Astrocyte (in vitro differentiated cells and primary cell): Measurements from ENCODE around the gene ROR1. TPM values are rescaled to one million over a fixed set of nuclear protein-coding genes. Genes with fewer than 3 reads are reported as not detected.

Experiments used
- DNase-seq: peaks from one replicate; pipeline ENCODE4 v3.0.0-alpha.2; 2010; ENCODE audit warnings: low read depth
- FAIRE-seq: peaks from 2 replicates; lab custom pipeline; 2011; peaks lifted over from hg19 to GRCh38; lab: Jason Lieb, UNC
- H2AFZ ChIP-seq: 2 replicates; pipeline ENCODE4 v1.6.0; 2012; ENCODE audit warnings: low read depth, low read length, inconsistent platforms
- H3K27ac ChIP-seq: 2 replicates; pipeline ENCODE4 v1.5.1; 2011; ENCODE audit warnings: low read depth, low read length, inconsistent platforms
- H3K27me3 ChIP-seq: 2 replicates; pipeline ENCODE4 v1.6.0; 2011; ENCODE audit warnings: low read length, inconsistent platforms; ENCODE audit not compliant: insufficient read depth
- H3K36me3 ChIP-seq: 2 replicates; pipeline ENCODE4 v1.5.1; 2011; ENCODE audit warnings: low read length, inconsistent platforms; ENCODE audit not compliant: insufficient read depth
- H3K4me1 ChIP-seq: 2 replicates; pipeline ENCODE4 v1.5.1; 2011; ENCODE audit warnings: low read length, inconsistent platforms; ENCODE audit not compliant: insufficient read depth
- H3K4me2 ChIP-seq: 2 replicates; pipeline ENCODE4 v1.6.0; 2012; ENCODE audit warnings: low read length, inconsistent platforms
- H3K4me3 ChIP-seq: 2 replicates; pipeline ENCODE4 v1.5.1; 2011; ENCODE audit warnings: low read depth, mild to moderate bottlenecking, low read length, inconsistent platforms; ENCODE audit not compliant: insufficient read depth
- H3K79me2 ChIP-seq: 2 replicates; pipeline ENCODE4 v1.6.0; 2012; ENCODE audit warnings: mild to moderate bottlenecking, low read length, inconsistent platforms; ENCODE audit not compliant: insufficient read depth
- H3K9ac ChIP-seq: 2 replicates; pipeline ENCODE4 v1.6.0; 2012; ENCODE audit warnings: mild to moderate bottlenecking, low read length, inconsistent platforms
- H3K9me3 ChIP-seq: 2 replicates; pipeline ENCODE4 v1.5.1; 2012; ENCODE audit warnings: low read depth, mild to moderate bottlenecking, low read length, inconsistent platforms; ENCODE audit not compliant: insufficient read depth
- H4K20me1 ChIP-seq: 2 replicates; pipeline ENCODE4 v1.6.0; 2012; ENCODE audit warnings: low read length, inconsistent platforms; ENCODE audit not compliant: insufficient read depth
- H3K27ac Mint-ChIP-seq: one replicate; pipeline ENCODE4 v1.8.0; 2021; ENCODE audit warnings: mild to moderate bottlenecking, mixed read lengths; ENCODE audit not compliant: unreplicated experiment
- H3K27me3 Mint-ChIP-seq: one replicate; pipeline ENCODE4 v1.8.0; 2021; ENCODE audit warnings: low read depth, mixed read lengths; ENCODE audit not compliant: unreplicated experiment
- H3K36me3 Mint-ChIP-seq: one replicate; pipeline ENCODE4 v1.8.0; 2021; ENCODE audit warnings: low read depth, mixed read lengths; ENCODE audit not compliant: unreplicated experiment
- H3K4me1 Mint-ChIP-seq: one replicate; pipeline ENCODE4 v1.8.0; 2021; ENCODE audit warnings: low read depth, mixed read lengths; ENCODE audit not compliant: unreplicated experiment
- H3K4me3 Mint-ChIP-seq: one replicate; pipeline ENCODE4 v1.8.0; 2021; ENCODE audit warnings: mild to moderate bottlenecking, moderate library complexity, mixed read lengths; ENCODE audit not compliant: unreplicated experiment
- H3K9me3 Mint-ChIP-seq: one replicate; pipeline ENCODE4 v1.8.0; 2021; ENCODE audit warnings: mild to moderate bottlenecking, mixed read lengths; ENCODE audit not compliant: unreplicated experiment
- EZH2 ChIP-seq: IDR thresholded peaks from 2 replicates; pipeline ENCODE4 v1.6.1; 2012; ENCODE audit warnings: mild to moderate bottlenecking, low read length, inconsistent platforms; ENCODE audit not compliant: insufficient read depth
- total RNA-seq: library from RNA; stranded (reverse); gene quantifications from 2 replicates; pipeline ENCODE4 v1.2.1, GENCODE V29; 2021
- TF ChIP-seq, protein P1 (sequence below): IDR thresholded peaks from 2 replicates; pipeline ENCODE4 v1.5.1; 2011; ENCODE audit warnings: low read depth, mild to moderate bottlenecking, inconsistent platforms, low read length, moderate library complexity; ENCODE audit not compliant: insufficient read depth

Gene ROR1
- total RNA-seq, 1 donor from 2014 or later, result 38.3 TPM

GRCh38 chr1:63752176-63752575 is 21.6 kb upstream of the ROR1 start:
- FAIRE-seq, result no peak

DNA sequence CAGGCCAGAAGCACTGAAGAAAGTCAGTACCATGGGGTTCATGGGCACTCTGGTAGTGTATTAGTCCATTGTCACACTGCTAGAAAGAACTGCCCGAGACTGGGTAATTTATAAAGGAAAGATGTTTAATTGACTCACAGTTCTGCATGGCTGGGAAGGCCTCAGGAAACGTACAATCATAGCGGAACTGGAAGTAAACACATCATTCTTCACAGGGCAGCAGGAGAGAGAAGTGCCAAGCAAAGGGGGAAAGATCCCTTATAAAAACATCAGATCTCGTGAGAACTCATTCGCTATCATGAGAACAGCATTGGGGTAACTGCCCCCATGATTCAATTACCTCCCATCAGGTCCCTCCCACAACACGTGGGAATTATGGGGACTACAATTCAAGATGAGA is 20.2 kb upstream of the ROR1 start:
- H3K36me3 ChIP-seq, result no peaks in the 10 kb centered on the region
- no peaks in the 10 kb centered on the region for H3K27me3 ChIP-seq
- no peaks in the 10 kb centered on the region for H3K9me3 ChIP-seq
- Mint-ChIP-seq H3K4me3 (no peak overlapping the region), H3K27ac (no peak overlapping the region), H3K4me1 (peaks cover 7% of the 10 kb centered on the region), H3K27me3 (peaks cover 2% of the 10 kb centered on the region), H3K9me3 (no peaks in the 10 kb centered on the region), H3K36me3 (no peaks in the 10 kb centered on the region)
- DNase-seq (no peak), FAIRE-seq (no peak)
- H3K4me2 ChIP-seq, result no peak overlapping the region
- H3K27ac ChIP-seq, result no peak overlapping the region
- no peaks in the 10 kb centered on the region for H3K79me2 ChIP-seq
- H3K4me1 ChIP-seq, result no peaks in the 10 kb centered on the region
- H3K9ac ChIP-seq, result no peak overlapping the region
- no peak overlapping the region for H2AFZ ChIP-seq
- TF ChIP-seq EZH2, result no peak
- TF ChIP-seq, protein P1, sequence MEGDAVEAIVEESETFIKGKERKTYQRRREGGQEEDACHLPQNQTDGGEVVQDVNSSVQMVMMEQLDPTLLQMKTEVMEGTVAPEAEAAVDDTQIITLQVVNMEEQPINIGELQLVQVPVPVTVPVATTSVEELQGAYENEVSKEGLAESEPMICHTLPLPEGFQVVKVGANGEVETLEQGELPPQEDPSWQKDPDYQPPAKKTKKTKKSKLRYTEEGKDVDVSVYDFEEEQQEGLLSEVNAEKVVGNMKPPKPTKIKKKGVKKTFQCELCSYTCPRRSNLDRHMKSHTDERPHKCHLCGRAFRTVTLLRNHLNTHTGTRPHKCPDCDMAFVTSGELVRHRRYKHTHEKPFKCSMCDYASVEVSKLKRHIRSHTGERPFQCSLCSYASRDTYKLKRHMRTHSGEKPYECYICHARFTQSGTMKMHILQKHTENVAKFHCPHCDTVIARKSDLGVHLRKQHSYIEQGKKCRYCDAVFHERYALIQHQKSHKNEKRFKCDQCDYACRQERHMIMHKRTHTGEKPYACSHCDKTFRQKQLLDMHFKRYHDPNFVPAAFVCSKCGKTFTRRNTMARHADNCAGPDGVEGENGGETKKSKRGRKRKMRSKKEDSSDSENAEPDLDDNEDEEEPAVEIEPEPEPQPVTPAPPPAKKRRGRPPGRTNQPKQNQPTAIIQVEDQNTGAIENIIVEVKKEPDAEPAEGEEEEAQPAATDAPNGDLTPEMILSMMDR, result no peak
- H4K20me1 ChIP-seq, result no peaks in the 10 kb centered on the region
- no peak overlapping the region for H3K4me3 ChIP-seq

More at GRCh38 chr1:63752176-63752575, 21.6 kb upstream of the ROR1 start:
- Histone ChIP-seq H3K27ac (no peak overlapping the region), H3K79me2 (no peaks in the 10 kb centered on the region), H2AFZ (no peak overlapping the region), H3K4me3 (no peak overlapping the region), H4K20me1 (no peaks in the 10 kb centered on the region), H3K4me2 (no peak overlapping the region), H3K4me1 (peaks cover 5% of the 10 kb centered on the region), H3K9me3 (no peaks in the 10 kb centered on the region), H3K36me3 (no peaks in the 10 kb centered on the region), H3K27me3 (no peaks in the 10 kb centered on the region), H3K9ac (no peak overlapping the region)
- DNase-seq, result no peak
- Mint-ChIP-seq H3K36me3 (no peaks in the 10 kb centered on the region), H3K9me3 (no peaks in the 10 kb centered on the region), H3K4me1 (peaks cover 14% of the 10 kb centered on the region), H3K27me3 (peaks cover 2% of the 10 kb centered on the region), H3K4me3 (no peak overlapping the region), H3K27ac (no peak overlapping the region)
- TF ChIP-seq, protein P1, result no peak

- FAIRE-seq (no peak), DNase-seq (no peak)
- Histone ChIP-seq H3K36me3 (no peaks in the 10 kb centered on the region), H2AFZ (no peak overlapping the region), H3K9ac (no peak overlapping the region), H3K4me3 (no peak overlapping the region), H3K4me1 (no peaks in the 10 kb centered on the region), H3K9me3 (no peaks in the 10 kb centered on the region), H3K79me2 (no peaks in the 10 kb centered on the region), H3K4me2 (no peak overlapping the region), H4K20me1 (no peaks in the 10 kb centered on the region), H3K27me3 (no peaks in the 10 kb centered on the region), H3K27ac (no peak overlapping the region)
- peaks cover 6% of the 10 kb centered on the region for H3K4me1 Mint-ChIP-seq
- no peaks in the 10 kb centered on the region for H3K27me3 Mint-ChIP-seq
- TF ChIP-seq, protein P1, result no peak
- no peak for TF ChIP-seq EZH2
- H3K4me3 Mint-ChIP-seq, result no peak overlapping the region
- no peaks in the 10 kb centered on the region for H3K9me3 Mint-ChIP-seq
- no peaks in the 10 kb centered on the region for H3K36me3 Mint-ChIP-seq
- no peak overlapping the region for H3K27ac Mint-ChIP-seq
These were observed 17.0 kb upstream of the ROR1 start for GRCh38 chr1:63756839-63757238.
